ENCODE results near the gene TSHB.

GRCh38 chr1:114982251-114982650, 47.4 kb upstream of the TSHB start:
- TF ChIP-seq CTCF (IDR thresholded peaks at IDR 0.05; ENCODE audit: low read length) = no peak
- TF ChIP-seq EZH2 (IDR thresholded peaks at IDR 0.05; ENCODE audit: borderline replicate concordance, low read length) = no peak
